Coronary artery (tissue), 2 donors: Measurements from ENCODE around the gene SKIDA1.

ENCODE experiments used
- DNase-seq: peaks from one replicate; pipeline ENCODE4 v3.0.0-alpha.2; 2017; ENCODE audit warnings: low spot score
- H3K27ac ChIP-seq, 2 donors: fragments of 200-600 bp; sonication (generic); one replicate each; pipeline ENCODE4 v1.5.1; 2016 to 2019
- H3K4me3 ChIP-seq: fragments of 200-600 bp; sonication (generic); 2 replicates; pipeline ENCODE4 v1.5.1; 2016; ENCODE audit warnings: mild to moderate bottlenecking, moderate library complexity
- TF ChIP-seq, protein P1 (sequence below): fragments of 200-600 bp; sonication (generic); IDR thresholded peaks from one replicate; pipeline ENCODE4 v1.5.1; 2019; ENCODE audit warnings: antibody characterized with exemption

The SKIDA1 gene

DNA sequence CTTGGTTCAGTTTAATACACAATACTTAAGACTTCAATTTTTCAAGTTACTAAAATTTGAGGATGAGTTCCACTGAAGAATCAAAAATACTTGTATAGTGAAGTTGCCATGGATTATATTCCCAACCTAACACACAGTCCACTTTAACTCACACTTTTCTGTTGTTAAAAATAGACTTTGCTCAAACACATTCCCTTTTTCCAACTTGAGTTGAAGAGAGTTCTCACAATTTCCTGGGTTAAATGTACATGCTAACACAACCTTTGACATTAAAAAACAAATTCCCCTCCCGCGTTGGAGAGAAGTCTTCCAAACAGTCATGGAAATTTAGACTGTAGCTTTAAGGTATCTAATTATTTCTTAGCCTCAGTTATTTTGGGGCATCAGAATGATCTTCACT lies 27.1 kb downstream of the SKIDA1 start:
- no peak overlapping the region for H3K27ac ChIP-seq
- DNase-seq, result no peak
- no peak overlapping the region for H3K4me3 ChIP-seq
- TF ChIP-seq, protein P1, sequence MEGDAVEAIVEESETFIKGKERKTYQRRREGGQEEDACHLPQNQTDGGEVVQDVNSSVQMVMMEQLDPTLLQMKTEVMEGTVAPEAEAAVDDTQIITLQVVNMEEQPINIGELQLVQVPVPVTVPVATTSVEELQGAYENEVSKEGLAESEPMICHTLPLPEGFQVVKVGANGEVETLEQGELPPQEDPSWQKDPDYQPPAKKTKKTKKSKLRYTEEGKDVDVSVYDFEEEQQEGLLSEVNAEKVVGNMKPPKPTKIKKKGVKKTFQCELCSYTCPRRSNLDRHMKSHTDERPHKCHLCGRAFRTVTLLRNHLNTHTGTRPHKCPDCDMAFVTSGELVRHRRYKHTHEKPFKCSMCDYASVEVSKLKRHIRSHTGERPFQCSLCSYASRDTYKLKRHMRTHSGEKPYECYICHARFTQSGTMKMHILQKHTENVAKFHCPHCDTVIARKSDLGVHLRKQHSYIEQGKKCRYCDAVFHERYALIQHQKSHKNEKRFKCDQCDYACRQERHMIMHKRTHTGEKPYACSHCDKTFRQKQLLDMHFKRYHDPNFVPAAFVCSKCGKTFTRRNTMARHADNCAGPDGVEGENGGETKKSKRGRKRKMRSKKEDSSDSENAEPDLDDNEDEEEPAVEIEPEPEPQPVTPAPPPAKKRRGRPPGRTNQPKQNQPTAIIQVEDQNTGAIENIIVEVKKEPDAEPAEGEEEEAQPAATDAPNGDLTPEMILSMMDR, result no peak

DNA sequence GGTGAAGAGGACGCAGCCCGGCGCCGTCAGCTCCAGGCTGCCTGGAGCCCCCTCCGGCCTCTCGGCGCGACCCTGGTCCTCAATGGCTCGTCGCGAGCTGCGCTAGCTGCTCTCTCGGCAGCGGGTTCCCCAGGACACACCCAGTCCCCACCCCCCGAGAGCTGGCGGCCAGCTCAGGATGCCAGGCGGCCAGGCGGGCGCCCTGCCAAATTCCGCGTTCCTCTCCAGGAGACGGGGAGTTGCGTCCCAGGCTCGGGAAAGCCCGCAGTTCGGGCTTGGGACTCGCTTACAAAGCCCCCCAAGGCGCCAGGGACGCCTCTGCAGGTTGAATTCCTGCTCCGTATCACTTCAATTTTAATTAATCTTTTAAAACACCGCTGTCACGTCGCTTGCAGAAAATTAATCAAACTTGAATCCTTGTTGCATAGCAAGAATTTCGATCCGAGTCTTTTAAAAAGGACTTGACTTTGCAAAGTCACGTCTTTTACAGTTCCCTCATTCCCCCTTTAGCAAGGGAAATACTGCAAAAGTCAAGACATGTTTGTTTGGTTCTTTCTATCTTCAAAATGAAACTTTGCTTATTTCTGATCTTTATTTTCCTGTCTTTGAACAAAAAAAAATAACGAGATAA lies 28.2 kb downstream of the SKIDA1 start:
- DNase-seq, result peak; percentile 89
- TF ChIP-seq, protein P1, result no peak
- Histone ChIP-seq H3K4me3 (peak overlapping the region; percentile 90), H3K27ac (peak overlapping the region; percentile 28 to 79)

DNA sequence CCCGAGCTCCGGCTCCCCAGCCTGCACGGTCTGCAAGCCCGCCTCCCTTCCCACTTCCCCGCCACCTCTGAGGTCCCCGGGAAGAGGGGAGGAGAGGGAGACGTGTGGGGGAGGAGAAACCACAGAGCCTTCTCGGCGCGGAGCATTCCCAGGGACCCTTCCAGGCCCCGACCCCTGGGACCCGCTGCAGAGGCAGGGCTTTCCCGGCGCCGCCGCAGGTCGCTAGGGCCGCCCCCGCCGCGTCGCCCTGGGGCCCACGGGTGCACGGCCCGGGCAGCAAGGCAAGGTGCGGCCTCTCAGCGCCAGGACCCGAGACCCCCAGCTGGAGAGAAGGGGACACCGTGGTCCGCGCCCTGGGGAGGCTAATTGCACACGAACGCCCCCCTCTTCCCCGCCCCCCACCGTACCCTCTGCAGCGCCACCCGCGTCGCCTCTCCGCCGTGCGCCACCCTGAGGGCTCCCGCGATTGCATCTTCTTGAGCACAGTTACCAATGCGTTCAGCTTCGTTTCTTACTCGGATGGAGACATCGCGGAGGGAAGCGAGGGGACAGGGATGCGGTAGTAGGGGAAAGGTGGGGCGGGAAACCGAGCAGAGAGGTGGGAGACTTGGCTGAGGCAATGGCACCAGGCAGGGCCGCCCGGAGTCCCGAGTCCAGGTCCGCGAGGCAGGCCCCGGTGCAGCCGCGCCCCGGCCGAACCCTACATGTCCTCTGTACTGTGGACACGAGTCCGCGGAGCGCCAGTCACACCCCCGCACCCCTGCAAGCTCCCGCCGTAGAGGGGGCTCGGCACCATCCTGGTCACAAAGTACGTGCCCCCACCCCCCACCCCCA lies 28.9 kb downstream of the SKIDA1 start:
- H3K4me3 ChIP-seq, result peak overlapping the region; percentile 90
- H3K27ac ChIP-seq, result peak overlapping the region; percentile 28 to 79
- TF ChIP-seq, protein P1, result no peak
- DNase-seq, result peak; percentile 74

DNA sequence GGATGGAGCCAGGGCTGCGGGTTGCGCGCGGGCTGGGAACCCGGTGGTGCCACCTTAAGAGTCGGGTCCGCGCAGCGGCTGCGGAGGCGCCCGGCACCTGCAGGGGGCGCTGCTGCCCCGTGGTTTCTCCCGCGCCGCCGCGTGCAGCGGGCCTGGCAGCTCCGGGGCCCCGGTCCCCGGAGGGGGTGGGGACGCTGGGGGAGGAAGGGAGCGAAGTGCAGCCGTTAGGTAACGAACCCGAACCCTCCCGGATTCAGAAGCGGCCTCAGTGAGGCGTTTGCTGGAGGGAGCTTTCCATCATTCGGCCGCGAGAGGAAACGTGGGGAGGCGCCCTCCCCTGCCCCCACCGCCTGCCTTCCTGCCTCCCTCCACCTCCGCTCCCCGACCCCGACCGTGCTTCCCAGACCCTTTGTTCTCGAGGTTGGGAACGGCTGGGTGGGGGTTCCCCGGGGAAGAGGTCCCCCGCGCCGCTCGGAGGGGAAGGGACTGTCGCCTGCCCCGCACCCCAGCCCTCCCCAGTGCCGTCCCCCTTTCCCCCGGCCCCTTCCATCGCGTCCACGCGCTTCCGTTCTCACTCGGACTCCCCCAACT lies 29.6 kb downstream of the SKIDA1 start:
- TF ChIP-seq, protein P1, result peak; percentile 97
- peak; percentile 85 for DNase-seq
- Histone ChIP-seq H3K4me3 (peak overlapping the region; percentile 90), H3K27ac (peak overlapping the region; percentile 28 to 79)

DNA sequence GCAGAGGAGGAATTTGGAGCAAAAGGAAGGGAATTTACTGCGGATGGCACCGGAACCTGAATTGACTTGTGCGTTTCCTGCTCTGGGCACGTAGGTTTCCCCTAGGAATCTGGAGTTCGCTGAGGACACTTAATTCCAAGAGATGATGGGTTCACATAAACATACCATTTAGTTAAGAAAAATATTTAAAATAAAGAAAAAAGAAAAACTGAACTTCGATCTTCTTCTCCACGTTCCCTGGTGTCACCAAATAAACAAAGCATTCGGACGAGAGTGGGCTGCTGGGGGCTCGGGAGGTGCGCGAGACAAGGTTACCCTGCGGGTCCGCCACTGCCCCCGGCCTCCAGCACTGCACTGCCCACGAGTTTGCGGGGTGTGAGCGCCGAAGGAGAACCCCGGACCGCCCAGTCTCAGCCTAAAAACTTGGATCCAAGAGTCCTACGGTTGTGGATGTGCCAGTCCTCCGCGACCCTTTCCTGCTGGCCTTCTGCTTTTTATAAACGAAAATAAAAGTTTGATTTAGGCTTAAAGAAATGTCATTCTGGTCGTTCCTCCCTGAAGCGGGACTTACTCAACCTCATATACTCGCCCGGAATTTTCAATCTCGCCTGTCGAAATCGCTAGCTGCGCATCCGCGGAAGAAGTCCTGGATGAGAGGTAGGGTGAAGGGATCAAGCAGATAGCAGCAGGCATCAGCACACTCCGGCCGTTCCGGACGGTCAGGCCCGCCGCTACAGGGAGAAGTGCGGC lies 30.3 kb downstream of the SKIDA1 start:
- no peak for DNase-seq
- TF ChIP-seq, protein P1, result no peak
- Histone ChIP-seq H3K27ac (peak overlapping the region; percentile 0 to 79), H3K4me3 (peak overlapping the region; percentile 90)

DNA sequence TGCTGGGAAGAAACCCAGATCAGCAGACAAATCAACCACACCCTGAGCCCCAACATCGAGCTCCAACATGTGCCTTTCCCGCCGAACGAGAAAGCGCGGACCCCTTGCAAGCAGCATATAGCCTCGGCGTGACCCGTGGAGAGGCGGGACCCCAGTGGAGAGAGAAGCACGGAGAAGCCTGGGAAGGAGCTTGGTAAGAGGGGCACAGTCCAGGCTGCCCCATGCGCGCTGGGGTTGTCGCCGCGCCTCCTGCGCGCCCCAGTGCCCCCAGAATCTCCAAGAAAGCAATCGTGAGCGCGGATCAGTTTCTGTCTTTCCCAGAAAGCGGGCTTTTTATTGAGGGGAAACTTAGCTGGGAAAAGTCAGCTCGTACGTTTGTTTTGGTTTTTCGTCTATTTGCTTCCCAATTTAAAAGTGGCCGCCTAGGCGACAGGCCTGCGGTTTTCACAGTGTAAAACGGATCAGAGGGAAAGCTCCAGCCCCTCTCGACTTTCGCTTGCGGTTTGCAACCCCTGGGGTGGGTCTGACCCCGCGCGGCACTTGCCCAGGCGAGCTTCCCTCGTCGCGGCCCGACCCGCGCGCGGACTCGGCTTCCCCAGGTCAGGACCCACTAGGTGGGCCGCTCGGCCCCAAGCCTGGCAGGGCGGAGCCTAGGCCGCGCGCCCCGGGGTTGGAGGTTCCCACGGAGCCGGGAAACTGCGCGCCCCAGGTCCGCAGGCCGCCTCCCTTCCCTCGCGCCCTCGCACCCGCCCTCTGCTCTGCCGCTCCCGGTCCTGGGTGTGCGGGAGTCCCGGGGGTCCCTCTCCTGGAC lies 31.1 kb downstream of the SKIDA1 start:
- DNase-seq, result peak; percentile 76
- H3K27ac ChIP-seq, result peak overlapping the region; percentile 0 to 25
- TF ChIP-seq, protein P1, result no peak
- peak overlapping the region; percentile 90 for H3K4me3 ChIP-seq
